GM19238 (cell line): Measurements from ENCODE around the gene BRI3.
A peak's percentile ranks its signal among the peaks of the same experiment; 100 is the strongest.

Source experiments
- DNase-seq: peaks from one replicate; pipeline ENCODE4 v3.0.0; 2011; ENCODE audit warnings: low spot score; ENCODE audit not compliant: insufficient read length

Gene BRI3

GRCh38 chr7:98286701-98287485 is 5.4 kb downstream of the BRI3 start:
- DNase-seq, result no peak

GRCh38 chr7:98287486-98287959 is 6.0 kb downstream of the BRI3 start:
- DNase-seq, result no peak

GRCh38 chr7:98288064-98288823 is 6.8 kb downstream of the BRI3 start:
- DNase-seq, result no peak

GRCh38 chr7:98289333-98289875 is 7.9 kb downstream of the BRI3 start:
- no peak for DNase-seq

- DNase-seq, result no peak
Measured at GRCh38 chr7:98291717-98292116, 10.2 kb downstream of the BRI3 start.

- DNase-seq, result no peak
Measured at GRCh38 chr7:98293265-98293664, 11.8 kb downstream of the BRI3 start.

GRCh38 chr7:98293746-98294145 is 12.3 kb downstream of the BRI3 start:
- no peak for DNase-seq

- DNase-seq, result no peak
Measured at GRCh38 chr7:98294326-98294725, 12.8 kb downstream of the BRI3 start.

GRCh38 chr7:98294798-98295382 is 13.4 kb downstream of the BRI3 start:
- peak; percentile 57 for DNase-seq

GRCh38 chr7:98295467-98296192 is 14.1 kb downstream of the BRI3 start:
- no peak for DNase-seq

GRCh38 chr7:98296833-98297232 is 15.3 kb downstream of the BRI3 start:
- no peak for DNase-seq

GRCh38 chr7:98297626-98298286 is 16.3 kb downstream of the BRI3 start:
- DNase-seq, result no peak

GRCh38 chr7:98300595-98301372 is 19.3 kb downstream of the BRI3 start:
- DNase-seq, result no peak

- DNase-seq, result no peak
Measured at GRCh38 chr7:98301693-98302470, 20.4 kb downstream of the BRI3 start.

- DNase-seq, result no peak
Measured at GRCh38 chr7:98303176-98303865, 21.8 kb downstream of the BRI3 start.

- DNase-seq, result no peak
Measured at GRCh38 chr7:98303906-98304305, 22.4 kb downstream of the BRI3 start.

GRCh38 chr7:98305951-98306535 is 24.6 kb downstream of the BRI3 start:
- no peak for DNase-seq

GRCh38 chr7:98307971-98308466 is 26.5 kb downstream of the BRI3 start:
- DNase-seq, result no peak
